ENCODE measurements around the gene FAM151A.

FAM151A gene

DNA sequence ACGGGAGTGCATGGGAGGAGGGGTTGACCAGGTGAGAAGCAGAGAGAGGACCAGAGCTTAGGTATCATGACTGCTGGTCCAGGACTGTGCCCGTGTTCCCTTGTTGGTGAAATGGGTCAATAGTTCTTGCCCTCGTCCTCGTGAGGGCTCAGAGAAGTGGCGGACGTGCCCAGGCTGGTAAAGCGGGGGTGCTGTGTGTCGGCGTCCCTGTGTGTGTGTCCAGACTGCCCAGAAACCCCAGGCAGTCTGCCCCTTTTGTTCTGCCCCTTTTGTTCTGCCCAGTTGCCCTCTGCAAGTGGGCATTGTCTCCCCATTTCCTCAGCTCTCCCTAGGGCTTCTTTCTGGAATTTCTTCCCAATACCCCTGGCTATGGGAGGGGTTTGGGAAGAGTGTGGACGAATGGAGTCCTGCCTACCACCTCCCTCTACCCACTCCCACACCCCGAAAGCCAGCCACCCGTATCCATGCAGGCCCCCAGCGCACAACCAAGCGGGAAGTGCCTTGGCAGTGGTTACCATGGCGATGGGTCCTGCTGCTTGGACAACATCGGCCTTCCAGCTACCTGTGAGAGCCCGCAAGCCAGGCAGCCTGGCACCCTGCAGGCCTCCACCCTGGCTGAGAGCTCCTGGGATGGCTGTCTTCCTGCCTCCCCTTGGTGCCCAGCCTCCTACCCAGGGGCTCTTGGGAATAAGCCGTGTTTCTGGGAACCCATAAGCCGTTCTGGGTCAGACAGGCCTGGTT, 40.6 kb downstream of the FAM151A start:
- Mint-ChIP-seq H3K4me3 (no peak overlapping the region), H3K9me3 (no peaks in the 10 kb centered on the region), H3K27ac (no peak overlapping the region), H3K36me3 (ENCODE audit: low read depth) (no peaks in the 10 kb centered on the region), H3K27me3 (no peaks in the 10 kb centered on the region), H3K4me1 (no peaks in the 10 kb centered on the region)
- no peak for DNase-seq
- no peak for ATAC-seq

DNA sequence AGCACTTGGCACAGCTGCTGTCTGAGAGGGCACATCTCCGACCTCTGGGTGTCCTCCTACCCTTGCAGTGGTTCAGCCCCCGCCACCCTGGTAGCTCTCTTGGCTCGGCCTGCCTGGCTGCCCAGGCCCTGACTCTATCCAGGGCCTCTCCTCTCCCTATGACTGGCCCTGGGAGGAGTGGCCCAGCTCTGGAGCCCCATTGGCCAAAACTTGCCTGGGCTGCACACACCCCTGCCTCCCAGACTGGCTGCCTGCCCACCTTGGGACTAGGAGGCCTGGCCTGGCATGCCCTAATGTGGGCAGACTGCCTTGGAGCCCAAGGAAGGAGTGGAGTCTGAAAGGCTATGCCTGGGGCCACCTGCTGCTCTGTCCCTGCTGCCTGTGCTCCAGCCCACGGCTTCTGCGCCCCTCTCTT, 41.7 kb downstream of the FAM151A start:
- Mint-ChIP-seq H3K4me3 (no peak overlapping the region), H3K27me3 (no peaks in the 10 kb centered on the region), H3K4me1 (no peaks in the 10 kb centered on the region), H3K9me3 (no peaks in the 10 kb centered on the region), H3K36me3 (ENCODE audit: low read depth) (no peaks in the 10 kb centered on the region), H3K27ac (no peak overlapping the region)
- DNase-seq (no peak), ATAC-seq (no peak)

DNA sequence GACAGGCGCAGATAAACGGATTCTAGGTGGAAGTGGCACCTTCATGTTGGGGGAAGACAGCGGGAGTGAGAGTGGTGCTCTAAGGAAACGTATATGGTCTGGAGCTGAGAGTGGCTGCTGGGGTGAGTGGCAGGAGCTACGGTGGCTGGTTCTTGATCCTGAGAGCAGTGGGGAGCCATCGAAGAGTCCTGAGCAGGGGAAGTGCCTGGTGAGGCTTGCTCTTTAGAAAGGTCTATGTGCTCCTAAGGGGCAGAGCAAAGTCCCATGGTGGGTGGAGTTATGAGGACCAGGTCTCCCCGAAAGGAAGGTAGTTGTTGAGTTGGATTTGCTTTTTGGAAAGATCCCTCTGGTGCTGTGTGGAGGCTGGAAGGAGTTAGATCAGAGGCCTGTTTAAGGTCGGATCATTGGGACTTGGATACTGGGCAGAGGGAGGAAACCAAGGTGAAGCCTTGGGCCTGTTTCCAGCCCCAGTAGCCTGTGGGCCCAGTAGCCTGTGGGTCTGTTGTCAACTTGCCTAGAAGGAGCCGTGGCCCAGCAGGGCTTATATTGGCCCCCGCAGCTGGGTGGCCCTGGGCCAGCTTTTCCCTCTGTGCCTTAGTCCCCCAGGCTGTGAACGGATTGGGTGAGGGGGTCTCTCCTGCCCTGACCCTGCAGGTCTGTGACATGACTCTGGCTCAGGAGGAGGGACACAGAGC, 42.3 kb downstream of the FAM151A start:
- Mint-ChIP-seq H3K36me3 (ENCODE audit: low read depth) (no peaks in the 10 kb centered on the region), H3K9me3 (no peaks in the 10 kb centered on the region), H3K4me1 (no peaks in the 10 kb centered on the region), H3K4me3 (no peak overlapping the region), H3K27ac (no peak overlapping the region), H3K27me3 (no peaks in the 10 kb centered on the region)
- ATAC-seq (no peak), DNase-seq (no peak)

DNA sequence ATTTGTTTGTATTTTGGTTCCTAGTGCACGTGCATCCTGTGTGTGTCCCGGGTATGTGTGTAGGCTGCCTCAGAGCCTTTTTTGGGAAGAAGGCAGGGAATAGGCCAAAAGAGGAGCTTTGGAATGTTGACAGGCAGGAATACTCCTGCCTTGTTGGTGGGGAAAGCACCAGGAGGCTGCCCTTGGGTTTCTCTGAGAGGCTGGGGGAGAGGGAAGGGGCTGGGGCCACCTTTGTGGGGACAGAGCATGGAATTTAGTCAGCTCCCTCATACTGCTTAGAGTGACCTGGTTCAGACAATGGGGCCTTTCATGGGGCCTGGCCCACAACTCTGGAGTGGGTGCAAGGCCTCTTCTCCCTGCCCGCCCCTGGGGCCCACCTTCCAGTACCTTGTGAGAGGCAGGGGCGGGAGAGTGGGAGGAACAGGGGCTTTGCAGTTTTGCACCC, 44.0 kb downstream of the FAM151A start:
- Mint-ChIP-seq H3K27me3 (no peaks in the 10 kb centered on the region), H3K9me3 (no peaks in the 10 kb centered on the region), H3K27ac (no peak overlapping the region), H3K36me3 (ENCODE audit: low read depth) (no peaks in the 10 kb centered on the region), H3K4me1 (peaks cover 2% of the 10 kb centered on the region), H3K4me3 (no peak overlapping the region)
- DNase-seq (no peak), ATAC-seq (no peak)

DNA sequence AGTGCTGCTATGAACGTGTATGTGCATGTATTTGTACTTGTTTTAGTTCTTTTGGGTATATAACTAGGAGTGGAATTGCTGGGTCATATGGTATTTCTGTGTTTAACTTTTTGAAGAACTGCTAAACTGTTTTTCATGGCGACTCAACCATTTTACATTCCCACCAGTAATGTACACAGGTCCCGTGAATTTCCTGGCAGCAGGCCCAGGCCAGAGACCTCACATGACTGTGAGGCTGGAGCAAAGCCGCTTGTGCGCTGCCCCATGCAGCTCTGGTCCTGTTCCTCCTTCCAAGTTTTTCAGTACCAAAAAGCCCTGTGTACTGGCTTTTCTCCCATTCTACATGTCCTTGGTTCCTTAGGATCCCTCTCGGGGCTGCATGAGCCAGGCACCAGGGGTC, 45.7 kb downstream of the FAM151A start:
- no peaks in the 10 kb centered on the region for H3K36me3 Mint-ChIP-seq (ENCODE audit: low read depth)
- no peak overlapping the region for H3K27ac Mint-ChIP-seq
- no peaks in the 10 kb centered on the region for H3K9me3 Mint-ChIP-seq
- ATAC-seq (no peak), DNase-seq (no peak)
- H3K4me3 Mint-ChIP-seq = no peak overlapping the region
- H3K27me3 Mint-ChIP-seq = no peaks in the 10 kb centered on the region
- H3K4me1 Mint-ChIP-seq = peaks cover 2% of the 10 kb centered on the region

DNA sequence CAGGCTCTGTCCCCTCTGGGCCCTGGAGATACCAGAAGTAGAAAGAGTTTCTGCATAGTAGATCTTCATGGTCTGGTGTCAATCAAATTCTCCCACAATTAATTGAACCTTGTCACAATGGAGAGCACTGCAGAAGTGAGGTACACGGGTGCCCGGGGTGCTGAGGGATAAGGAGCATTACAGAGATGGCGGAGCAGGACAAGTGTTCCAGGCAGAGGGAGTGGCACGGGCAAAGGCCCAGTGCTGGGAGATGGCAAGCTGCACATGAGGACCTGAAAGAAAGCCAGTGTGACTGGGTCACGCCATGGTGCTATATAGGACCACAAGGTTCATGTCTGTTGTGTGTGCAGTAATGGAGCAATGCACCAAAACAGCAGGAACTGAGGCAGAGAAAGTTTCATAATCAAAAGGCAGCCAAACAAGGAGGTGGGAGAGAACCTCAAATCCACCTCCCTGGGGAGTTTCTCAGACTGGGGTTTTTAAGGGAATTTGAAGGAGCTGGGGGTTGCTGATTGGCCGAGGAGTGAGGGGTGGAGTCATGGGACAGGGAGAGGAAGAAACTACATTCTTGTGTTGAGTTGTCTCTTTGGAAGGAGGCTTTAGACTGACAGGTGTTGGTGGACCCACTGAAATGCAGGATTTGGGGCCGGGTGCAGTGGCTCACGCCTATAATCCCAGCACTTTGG, 47.6 kb downstream of the FAM151A start:
- no peak for DNase-seq
- no peaks in the 10 kb centered on the region for H3K27me3 Mint-ChIP-seq
- H3K27ac Mint-ChIP-seq = no peak overlapping the region
- H3K9me3 Mint-ChIP-seq = no peaks in the 10 kb centered on the region
- no peak for ATAC-seq
- H3K4me1 Mint-ChIP-seq = peaks cover 2% of the 10 kb centered on the region
- H3K4me3 Mint-ChIP-seq = no peak overlapping the region
- H3K36me3 Mint-ChIP-seq (ENCODE audit: low read depth) = no peaks in the 10 kb centered on the region

DNA sequence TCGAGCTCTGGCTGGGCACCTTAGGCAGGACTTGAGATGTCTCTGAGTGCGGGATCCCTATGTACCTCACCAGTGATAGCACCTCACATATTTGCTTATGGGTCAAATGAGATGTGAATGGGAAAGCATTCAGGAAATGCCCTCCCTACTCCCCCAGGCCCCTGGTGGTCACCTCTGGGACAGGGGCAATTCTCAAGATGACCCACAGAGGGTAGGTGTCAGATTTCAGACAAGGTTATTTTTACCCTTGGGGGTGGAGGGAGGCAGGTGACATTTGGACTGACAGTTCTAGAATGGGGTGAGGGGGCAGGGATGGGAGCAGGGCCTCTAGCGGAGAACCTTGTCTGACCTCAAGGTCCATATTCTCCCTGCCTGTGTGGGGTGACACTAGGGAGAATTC, 48.2 kb downstream of the FAM151A start:
- DNase-seq (no peak), ATAC-seq (no peak)
- H3K9me3 Mint-ChIP-seq = no peaks in the 10 kb centered on the region
- no peaks in the 10 kb centered on the region for H3K36me3 Mint-ChIP-seq (ENCODE audit: low read depth)
- H3K27ac Mint-ChIP-seq = no peak overlapping the region
- no peaks in the 10 kb centered on the region for H3K27me3 Mint-ChIP-seq
- peaks cover 2% of the 10 kb centered on the region for H3K4me1 Mint-ChIP-seq
- no peak overlapping the region for H3K4me3 Mint-ChIP-seq

DNA sequence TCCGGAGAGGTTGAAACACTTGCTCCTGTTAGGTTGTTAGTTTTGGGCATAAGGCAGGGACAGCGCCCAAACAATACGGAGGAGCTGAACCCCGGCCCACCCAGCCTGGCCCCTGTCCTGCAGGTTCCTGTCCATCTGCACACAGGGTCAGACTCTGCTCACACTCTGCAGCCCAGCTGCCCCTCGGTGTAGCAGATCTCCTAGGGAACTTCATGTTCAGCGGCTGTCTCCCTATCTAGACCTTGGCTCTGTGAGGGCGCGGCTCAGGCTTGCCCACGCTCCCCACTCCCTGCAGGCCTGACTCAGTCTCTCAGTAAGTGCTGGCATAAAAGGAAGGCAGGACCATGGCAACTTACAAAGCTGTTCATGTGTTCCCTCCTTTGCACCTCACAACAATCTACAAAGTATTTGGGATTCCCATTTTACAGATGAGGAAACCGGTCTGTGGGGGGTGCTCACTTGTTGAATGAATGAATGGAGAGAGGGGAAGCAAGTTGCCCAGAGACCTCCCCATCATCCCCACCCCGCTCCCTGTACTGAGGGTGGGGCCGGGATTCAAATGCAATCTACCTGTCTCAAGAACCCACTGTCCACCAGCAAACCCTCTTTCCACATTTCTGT, 49.1 kb downstream of the FAM151A start:
- DNase-seq (no peak), ATAC-seq (no peak)
- Mint-ChIP-seq H3K9me3 (no peaks in the 10 kb centered on the region), H3K27me3 (no peaks in the 10 kb centered on the region), H3K4me3 (no peak overlapping the region), H3K4me1 (peaks cover 2% of the 10 kb centered on the region), H3K36me3 (ENCODE audit: low read depth) (no peaks in the 10 kb centered on the region), H3K27ac (no peak overlapping the region)

DNA sequence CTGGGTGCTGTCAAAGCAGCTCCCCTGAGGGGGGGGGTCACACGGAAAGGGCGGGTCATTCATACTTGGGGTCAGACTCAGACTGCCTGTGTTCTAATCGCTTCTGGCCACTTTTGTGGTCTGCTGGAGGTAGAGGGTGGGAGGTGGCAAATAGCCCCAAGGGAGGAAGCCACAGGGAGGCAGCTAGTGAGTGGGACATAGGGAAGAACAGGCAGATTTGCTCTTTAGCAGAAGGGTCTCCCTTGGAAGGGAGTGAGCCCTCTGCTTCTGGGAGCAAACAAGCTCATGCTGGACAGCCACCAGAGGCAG, 50.8 kb downstream of the FAM151A start:
- H3K4me1 Mint-ChIP-seq = peaks cover 2% of the 10 kb centered on the region
- no peaks in the 10 kb centered on the region for H3K36me3 Mint-ChIP-seq (ENCODE audit: low read depth)
- H3K27ac Mint-ChIP-seq = no peak overlapping the region
- DNase-seq (no peak), ATAC-seq (no peak)
- no peak overlapping the region for H3K4me3 Mint-ChIP-seq
- H3K9me3 Mint-ChIP-seq = no peaks in the 10 kb centered on the region
- no peaks in the 10 kb centered on the region for H3K27me3 Mint-ChIP-seq

DNA sequence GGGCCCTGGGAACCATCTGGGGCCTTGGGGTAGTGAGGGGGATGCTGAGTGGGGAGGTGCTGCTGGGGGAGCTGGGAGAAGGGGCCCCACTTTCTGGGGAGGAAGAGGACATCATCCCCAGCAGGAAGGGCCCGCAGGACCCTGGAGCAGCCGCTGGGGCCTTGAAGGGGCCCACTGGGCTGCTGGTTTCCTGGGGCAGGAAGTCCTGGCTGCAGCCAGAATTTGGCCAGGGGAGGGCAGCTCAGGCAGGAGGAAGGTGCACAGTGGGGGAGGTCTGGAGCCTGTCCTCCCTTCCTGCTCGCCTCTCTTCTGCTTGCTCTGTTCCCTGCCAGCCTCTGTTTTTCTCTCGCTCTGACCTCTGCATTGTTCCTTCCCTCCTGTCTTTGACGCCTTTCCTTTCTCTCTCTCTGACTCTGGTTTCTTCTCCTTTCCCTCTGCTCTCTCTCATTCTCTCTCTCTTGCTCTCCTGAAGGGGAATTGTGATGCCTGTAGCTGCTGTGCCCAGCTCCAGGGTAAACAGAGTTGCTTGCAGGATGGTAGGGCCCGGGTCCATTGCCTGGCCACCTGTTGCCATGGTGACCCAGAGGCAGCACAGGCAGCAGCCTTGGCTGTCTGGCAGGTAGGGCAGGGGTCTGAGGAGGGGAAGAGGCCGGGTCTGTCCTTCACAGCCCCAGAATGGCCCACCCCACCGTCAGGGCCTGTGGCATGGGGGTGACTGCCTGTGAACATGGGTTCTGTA, 51.4 kb downstream of the FAM151A start:
- Mint-ChIP-seq H3K4me3 (no peak overlapping the region), H3K9me3 (no peaks in the 10 kb centered on the region), H3K36me3 (ENCODE audit: low read depth) (no peaks in the 10 kb centered on the region), H3K27ac (no peak overlapping the region), H3K27me3 (no peaks in the 10 kb centered on the region), H3K4me1 (peaks cover 2% of the 10 kb centered on the region)
- DNase-seq (no peak), ATAC-seq (no peak)

DNA sequence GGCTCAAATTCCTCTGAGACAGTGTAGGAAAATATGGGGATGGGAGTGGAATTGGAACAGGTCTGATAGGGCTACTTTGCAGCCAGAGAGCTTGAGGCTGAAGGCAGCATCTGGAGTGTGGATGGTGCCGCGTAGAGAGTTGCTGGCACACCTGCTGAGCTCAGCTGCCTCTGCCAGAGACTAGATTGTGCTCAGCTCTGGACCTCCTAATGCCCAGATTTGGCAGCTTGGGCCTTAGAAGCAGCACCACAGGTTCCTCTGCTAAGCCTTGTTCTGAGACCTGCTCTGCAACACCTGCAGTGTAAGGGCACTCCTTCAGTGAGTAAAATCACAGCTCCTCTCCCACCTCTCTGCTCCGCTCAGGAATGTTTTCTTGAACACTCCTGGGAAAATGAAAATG, 52.0 kb downstream of the FAM151A start:
- H3K4me3 Mint-ChIP-seq = no peak overlapping the region
- peaks cover 2% of the 10 kb centered on the region for H3K4me1 Mint-ChIP-seq
- H3K9me3 Mint-ChIP-seq = no peaks in the 10 kb centered on the region
- H3K27ac Mint-ChIP-seq = no peak overlapping the region
- no peak for ATAC-seq
- no peak for DNase-seq
- no peaks in the 10 kb centered on the region for H3K36me3 Mint-ChIP-seq (ENCODE audit: low read depth)
- no peaks in the 10 kb centered on the region for H3K27me3 Mint-ChIP-seq

DNA sequence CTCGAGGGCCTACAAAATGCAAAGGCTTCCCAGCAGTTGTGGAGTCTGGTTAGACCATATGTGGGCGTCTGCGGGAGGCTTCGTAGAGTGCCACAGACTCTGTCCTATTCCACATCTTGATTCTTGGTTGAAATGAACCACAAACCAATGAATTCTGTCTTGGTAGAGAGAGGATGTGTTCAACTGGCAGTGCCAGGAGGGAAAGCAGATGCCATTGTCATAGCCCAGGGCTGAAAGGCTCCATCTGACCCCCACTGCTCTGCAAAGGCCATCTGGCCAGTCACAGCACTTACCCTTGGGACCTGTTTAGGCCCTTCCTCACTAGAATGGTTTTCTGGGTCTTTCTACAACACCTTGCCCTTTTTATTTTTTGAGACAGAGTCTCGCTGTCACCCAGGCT, 53.2 kb downstream of the FAM151A start:
- Mint-ChIP-seq H3K9me3 (no peaks in the 10 kb centered on the region), H3K4me3 (no peak overlapping the region), H3K27ac (no peak overlapping the region), H3K27me3 (no peaks in the 10 kb centered on the region), H3K4me1 (no peaks in the 10 kb centered on the region), H3K36me3 (ENCODE audit: low read depth) (no peaks in the 10 kb centered on the region)
- no peak for ATAC-seq
- no peak for DNase-seq

DNA sequence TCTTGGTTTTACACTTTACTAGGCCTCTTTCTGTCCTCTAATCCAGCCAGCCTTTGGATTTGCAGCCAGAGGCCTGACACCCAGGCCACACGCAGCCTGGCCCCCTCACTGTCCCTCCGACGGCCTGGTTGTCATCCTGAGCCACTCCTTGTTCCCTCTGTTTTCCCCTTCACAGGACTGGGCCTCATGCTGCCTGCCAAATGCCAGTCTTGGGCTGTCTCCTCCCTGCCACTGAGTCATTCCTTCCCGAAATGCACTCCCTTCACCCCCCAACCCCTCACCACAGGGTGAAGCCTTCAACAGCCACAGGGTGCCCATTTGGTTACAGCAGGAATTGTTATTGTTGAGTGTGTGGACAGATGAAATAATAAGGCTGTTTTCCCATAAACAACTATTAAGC, 54.0 kb downstream of the FAM151A start:
- ATAC-seq (no peak), DNase-seq (no peak)
- no peaks in the 10 kb centered on the region for H3K36me3 Mint-ChIP-seq (ENCODE audit: low read depth)
- H3K9me3 Mint-ChIP-seq = no peaks in the 10 kb centered on the region
- no peaks in the 10 kb centered on the region for H3K4me1 Mint-ChIP-seq
- no peak overlapping the region for H3K4me3 Mint-ChIP-seq
- H3K27ac Mint-ChIP-seq = no peak overlapping the region
- H3K27me3 Mint-ChIP-seq = no peaks in the 10 kb centered on the region

DNA sequence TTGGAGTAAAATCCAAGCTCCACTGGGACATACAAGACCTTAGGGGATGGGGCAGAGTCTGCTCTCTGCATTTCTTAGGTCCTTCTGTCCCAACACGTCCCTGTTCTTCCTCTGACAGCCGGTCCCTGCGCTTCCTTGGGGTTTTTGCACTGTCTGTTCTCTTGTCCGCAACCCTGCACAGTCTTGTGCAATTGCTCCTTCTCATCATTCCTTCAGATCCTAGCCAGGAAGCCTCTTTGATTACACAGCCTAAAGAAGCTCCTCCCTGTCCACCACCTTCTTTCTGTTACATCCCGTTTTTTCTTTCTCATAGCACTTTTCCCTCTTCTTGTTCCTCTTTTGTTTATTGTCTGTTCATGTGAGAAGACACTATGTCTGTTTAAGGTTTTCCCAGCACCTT, 55.4 kb downstream of the FAM151A start:
- ATAC-seq = no peak
- H3K27ac Mint-ChIP-seq = no peak overlapping the region
- H3K9me3 Mint-ChIP-seq = no peaks in the 10 kb centered on the region
- no peaks in the 10 kb centered on the region for H3K36me3 Mint-ChIP-seq (ENCODE audit: low read depth)
- no peak overlapping the region for H3K4me3 Mint-ChIP-seq
- H3K4me1 Mint-ChIP-seq = no peaks in the 10 kb centered on the region
- DNase-seq = no peak
- H3K27me3 Mint-ChIP-seq = no peaks in the 10 kb centered on the region
